Fibroblast of skin of left biceps (primary cell): ENCODE measurements around the gene ASB11.

ENCODE experiments used
- DNase-seq, 2 experiments: peaks; one replicate each; pipeline ENCODE4 v3.0.0-alpha.2; 2013; ENCODE audit warnings: low read depth in 2 of 2

ASB11 gene

GRCh38 chrX:15233416-15234015, 81.9 kb downstream of the ASB11 start:
- no peak for DNase-seq
